A204.1 (cell line): ENCODE data around the gene GNAT1.
"Not testable (repeated sequence)": the region's sequence is repeated elsewhere in the genome, so short reads cannot be mapped to it uniquely, and the experiment has no call there.

Experiments used
- FAIRE-seq: peaks from 2 replicates; lab custom pipeline; 2012; peaks lifted over from hg19 to GRCh38; lab: Jason Lieb, UNC

Gene GNAT1

GRCh38 chr3:50242851-50243542 is 51.6 kb downstream of the GNAT1 start:
- FAIRE-seq, result no peak

- FAIRE-seq, result no peak
Observed at GRCh38 chr3:50243543-50243895, 52.1 kb downstream of the GNAT1 start.

- not testable (repeated sequence) for FAIRE-seq
Observed at GRCh38 chr3:50244813-50245212, 53.4 kb downstream of the GNAT1 start.

DNA sequence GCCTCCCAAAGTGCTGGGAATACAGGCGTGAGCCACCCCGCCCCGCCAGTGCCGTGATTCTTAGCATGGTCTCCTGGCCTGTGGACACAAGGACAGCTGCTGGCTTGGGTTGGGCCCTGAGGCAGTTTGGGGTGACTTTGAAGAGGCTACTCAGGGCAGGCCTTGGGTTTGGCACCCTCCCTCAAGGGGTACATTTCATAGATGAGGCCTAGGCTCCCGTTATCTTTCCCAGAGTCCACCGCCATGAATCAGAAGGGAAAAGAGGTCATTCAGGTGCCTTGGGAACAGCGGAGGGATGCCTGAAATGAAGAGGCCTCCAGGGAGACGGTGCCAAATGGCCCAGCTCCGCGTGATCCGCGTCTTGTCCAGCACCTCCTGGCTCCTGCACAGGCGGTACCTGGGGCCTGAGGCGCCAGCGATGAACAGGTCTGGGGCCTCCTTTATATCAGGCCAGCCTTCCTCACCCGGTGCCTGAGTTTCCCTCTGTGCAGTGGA is 53.9 kb downstream of the GNAT1 start:
- no peak for FAIRE-seq

DNA sequence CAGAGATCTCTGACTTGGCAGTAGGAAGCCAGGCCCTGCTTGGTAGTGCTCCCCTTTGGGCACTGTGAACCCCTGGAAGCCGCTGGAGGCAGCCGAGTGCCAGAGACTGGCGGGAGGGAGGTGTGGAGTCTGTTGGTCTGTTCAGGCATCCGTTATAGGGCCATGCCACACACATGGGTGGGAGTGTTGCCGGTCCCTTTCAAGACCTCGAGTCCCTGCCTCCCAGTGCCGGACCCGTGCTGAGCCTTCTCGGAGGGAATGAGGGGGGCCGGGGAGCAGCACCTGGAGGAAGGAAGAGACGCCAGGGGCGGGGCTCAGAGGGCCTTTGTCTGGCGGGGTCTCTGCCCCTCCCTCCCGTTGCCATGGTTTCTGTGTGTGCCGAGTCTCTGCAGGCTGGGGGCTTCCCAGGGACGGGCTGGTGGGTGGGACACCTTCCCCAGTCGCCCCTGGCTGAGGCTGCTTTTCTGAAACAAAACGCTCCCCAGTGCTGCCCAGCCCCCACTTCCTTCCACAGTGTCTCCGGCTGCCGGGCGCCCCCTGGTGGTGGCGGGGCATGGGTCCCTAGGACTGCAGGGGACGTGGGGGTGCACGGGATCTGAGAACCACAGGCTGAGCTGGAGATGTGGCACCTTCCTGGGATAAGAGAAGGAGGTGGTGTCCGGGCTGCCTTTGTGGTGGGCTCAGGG is 54.6 kb downstream of the GNAT1 start:
- FAIRE-seq, result no peak

- FAIRE-seq, result no peak
Observed at GRCh38 chr3:50246517-50246954, 55.1 kb downstream of the GNAT1 start.
